Measurements from ENCODE around the gene PLB1. TPM values are rescaled to one million over a fixed set of nuclear protein-coding genes. Genes with fewer than 3 reads are reported as not detected.

PLB1 gene
- polyA plus RNA-seq, 1 donor from 2014 or later = 2.8 TPM

- no peaks in the 10 kb centered on the region for H3K79me2 ChIP-seq (replicated peaks; ENCODE audit: insufficient read depth, low read length)
- H2AFZ ChIP-seq (ENCODE audit: low read depth, low read length) = no peak overlapping the region
- H3K36me3 ChIP-seq (ENCODE audit: insufficient read depth, low read length) = no peaks in the 10 kb centered on the region
- H3K9ac ChIP-seq (ENCODE audit: low read length) = peak overlapping the region; percentile 43
- peak overlapping the region; percentile 34 for H3K4me2 ChIP-seq (ENCODE audit: low read length)
- no peaks in the 10 kb centered on the region for H3K27me3 ChIP-seq (ENCODE audit: insufficient read depth, low read depth, low read length)
- H3K9me3 ChIP-seq (ENCODE audit: low read length) = no peaks in the 10 kb centered on the region
- H4K20me1 ChIP-seq (ENCODE audit: insufficient read depth) = no peaks in the 10 kb centered on the region
- no peaks in the 10 kb centered on the region for H3K9me2 ChIP-seq (ENCODE audit: insufficient read depth, low read length)
- TF ChIP-seq TAF1 (IDR thresholded peaks at IDR 0.05; ENCODE audit: low read depth) (no peak), SMC3 (conservative IDR thresholded peaks at IDR 0.05; ENCODE audit: poor library complexity) (peak; percentile 15), REST (IDR thresholded peaks at IDR 0.05; ENCODE audit: borderline replicate concordance) (peak; percentile 72), POLR2AphosphoS5 (IDR thresholded peaks at IDR 0.05) (peak; percentile 51), MXI1 (conservative IDR thresholded peaks at IDR 0.05; ENCODE audit: poor library complexity, severe bottlenecking) (peak; percentile 41), RAD21 (conservative IDR thresholded peaks at IDR 0.05) (no peak), EZH2 (IDR thresholded peaks at IDR 0.05; ENCODE audit: borderline replicate concordance, insufficient read depth, low read length, poor library complexity, severe bottlenecking) (no peak), EP300 (conservative IDR thresholded peaks at IDR 0.05; ENCODE audit: poor library complexity, severe bottlenecking) (peak; percentile 72)
- TF ChIP-seq, protein P1, sequence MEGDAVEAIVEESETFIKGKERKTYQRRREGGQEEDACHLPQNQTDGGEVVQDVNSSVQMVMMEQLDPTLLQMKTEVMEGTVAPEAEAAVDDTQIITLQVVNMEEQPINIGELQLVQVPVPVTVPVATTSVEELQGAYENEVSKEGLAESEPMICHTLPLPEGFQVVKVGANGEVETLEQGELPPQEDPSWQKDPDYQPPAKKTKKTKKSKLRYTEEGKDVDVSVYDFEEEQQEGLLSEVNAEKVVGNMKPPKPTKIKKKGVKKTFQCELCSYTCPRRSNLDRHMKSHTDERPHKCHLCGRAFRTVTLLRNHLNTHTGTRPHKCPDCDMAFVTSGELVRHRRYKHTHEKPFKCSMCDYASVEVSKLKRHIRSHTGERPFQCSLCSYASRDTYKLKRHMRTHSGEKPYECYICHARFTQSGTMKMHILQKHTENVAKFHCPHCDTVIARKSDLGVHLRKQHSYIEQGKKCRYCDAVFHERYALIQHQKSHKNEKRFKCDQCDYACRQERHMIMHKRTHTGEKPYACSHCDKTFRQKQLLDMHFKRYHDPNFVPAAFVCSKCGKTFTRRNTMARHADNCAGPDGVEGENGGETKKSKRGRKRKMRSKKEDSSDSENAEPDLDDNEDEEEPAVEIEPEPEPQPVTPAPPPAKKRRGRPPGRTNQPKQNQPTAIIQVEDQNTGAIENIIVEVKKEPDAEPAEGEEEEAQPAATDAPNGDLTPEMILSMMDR (IDR thresholded peaks at IDR 0.05; ENCODE audit: poor library complexity, severe bottlenecking) = no peak
- no peaks in the 10 kb centered on the region for H3F3A ChIP-seq (ENCODE audit: insufficient read depth, low read length, poor library complexity, severe bottlenecking)
- peak overlapping the region; percentile 68 for H3K27ac ChIP-seq (ENCODE audit: low read length)
- peak overlapping the region; percentile 41 for H3K4me3 ChIP-seq (ENCODE audit: low read length)
Observed at GRCh38 chr2:28621172-28622100, 125.6 kb downstream of the PLB1 start.

DNA sequence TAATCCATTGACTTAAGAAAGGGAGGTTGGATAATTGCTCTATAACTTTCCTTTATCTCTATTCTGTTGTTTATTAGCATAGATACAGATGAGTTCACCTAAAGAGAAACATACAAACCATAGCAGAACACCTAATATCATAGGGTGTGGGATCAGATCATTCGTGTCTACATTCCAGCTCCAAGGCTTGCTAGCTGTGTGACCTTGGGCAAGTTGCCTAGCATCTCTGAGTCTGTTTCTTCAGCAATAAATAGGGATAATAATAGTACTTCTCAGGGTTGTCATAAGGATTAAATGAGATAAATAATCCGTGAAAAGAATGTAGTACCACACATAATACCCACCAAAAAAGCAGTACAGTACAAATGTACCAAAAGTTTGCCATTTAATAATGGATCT lies 126.2 kb downstream of the PLB1 start:
- no peaks in the 10 kb centered on the region for H4K20me1 ChIP-seq (ENCODE audit: insufficient read depth)

More for the DNA sequence above, 126.2 kb downstream of the PLB1 start:
- no peaks in the 10 kb centered on the region for H3K36me3 ChIP-seq (ENCODE audit: insufficient read depth, low read length)
- no peaks in the 10 kb centered on the region for H3K9me2 ChIP-seq (ENCODE audit: insufficient read depth, low read length)
- peak overlapping the region; percentile 43 for H3K9ac ChIP-seq (ENCODE audit: low read length)
- no peak overlapping the region for H2AFZ ChIP-seq (ENCODE audit: low read depth, low read length)
- no peaks in the 10 kb centered on the region for H3K79me2 ChIP-seq (replicated peaks; ENCODE audit: insufficient read depth, low read length)
- peak overlapping the region; percentile 41 for H3K4me3 ChIP-seq (ENCODE audit: low read length)
- H3F3A ChIP-seq (ENCODE audit: insufficient read depth, low read length, poor library complexity, severe bottlenecking) = no peaks in the 10 kb centered on the region
- TF ChIP-seq RAD21 (conservative IDR thresholded peaks at IDR 0.05) (no peak), EP300 (conservative IDR thresholded peaks at IDR 0.05; ENCODE audit: poor library complexity, severe bottlenecking) (no peak), REST (IDR thresholded peaks at IDR 0.05; ENCODE audit: borderline replicate concordance) (no peak), EZH2 (IDR thresholded peaks at IDR 0.05; ENCODE audit: borderline replicate concordance, insufficient read depth, low read length, poor library complexity, severe bottlenecking) (no peak), TAF1 (IDR thresholded peaks at IDR 0.05; ENCODE audit: low read depth) (no peak), POLR2AphosphoS5 (IDR thresholded peaks at IDR 0.05) (no peak), MXI1 (conservative IDR thresholded peaks at IDR 0.05; ENCODE audit: poor library complexity, severe bottlenecking) (no peak), SMC3 (conservative IDR thresholded peaks at IDR 0.05; ENCODE audit: poor library complexity) (no peak)
- TF ChIP-seq, protein P1 (IDR thresholded peaks at IDR 0.05; ENCODE audit: poor library complexity, severe bottlenecking) = no peak
- H3K9me3 ChIP-seq (ENCODE audit: low read length) = no peaks in the 10 kb centered on the region
- peak overlapping the region; percentile 34 for H3K4me2 ChIP-seq (ENCODE audit: low read length)
- H3K27me3 ChIP-seq (ENCODE audit: insufficient read depth, low read depth, low read length) = no peaks in the 10 kb centered on the region
- H3K27ac ChIP-seq (ENCODE audit: low read length) = peak overlapping the region; percentile 68

Measured in neural cell (in vitro differentiated cells).